SK-N-MC (cell line): ENCODE measurements around the gene GLT8D1.

Experiments used
- EZH2 ChIP-seq: fragments of 200-600 bp; sonication (generic); IDR thresholded peaks from one replicate; pipeline ENCODE4 v1.6.1; 2017; ENCODE audit warnings: antibody characterized with exemption
- POLR2AphosphoS5 ChIP-seq: IDR thresholded peaks from 2 replicates; pipeline ENCODE4 v1.6.1; 2012; ENCODE audit warnings: mild to moderate bottlenecking, low read depth, low read length, borderline replicate concordance

DNA sequence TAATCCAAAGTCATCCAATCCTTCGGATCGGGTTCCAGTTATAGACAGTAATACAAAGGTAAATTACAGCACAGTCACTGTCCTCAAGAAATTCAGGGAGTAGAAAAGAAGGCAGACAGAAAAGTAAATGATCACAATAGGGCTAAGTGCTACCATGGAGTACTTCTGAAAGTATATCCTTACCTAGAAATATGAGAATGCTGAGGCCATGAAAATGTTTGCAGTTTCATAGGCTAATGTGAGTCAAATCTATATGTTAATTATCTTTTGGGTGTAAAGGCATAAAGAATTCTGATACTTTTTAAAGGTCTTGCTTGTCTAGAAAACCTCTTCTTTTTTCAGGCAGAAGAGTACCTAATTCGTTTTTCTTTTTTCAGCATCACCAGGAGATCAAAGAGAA, 49.7 kb downstream of the GLT8D1 start:
- TF ChIP-seq EZH2, result no peak
- no peak for TF ChIP-seq POLR2AphosphoS5
